ENCODE measurements around the gene MAN2B2. TPM values are rescaled to one million over a fixed set of nuclear protein-coding genes. Genes with fewer than 3 reads are reported as not detected.

Gene MAN2B2
- total RNA-seq (2014; rRNA removed; shearing (Covaris generic)) (11.0 and 13.7 TPM in 2 replicates), total RNA-seq (2022) (19.4 and 20.4 TPM in 2 replicates), Bru-seq, nascent RNA (percentile 50 among the genes with signal in this experiment), BruChase-seq, experiment 1, labeled RNA remaining after a 6-hour chase (percentile 60 among the genes with signal in this experiment), BruChase-seq, experiment 2, labeled RNA remaining after a 2-hour chase (percentile 56 among the genes with signal in this experiment)
- long read RNA-seq, full-length matches to known transcripts: 4 of 37 reads
- long read RNA-seq, partial matches to known transcripts: 32 of 37 reads
- long read RNA-seq, other reads (novel, unspliced or antisense): 1 of 37 reads

DNA sequence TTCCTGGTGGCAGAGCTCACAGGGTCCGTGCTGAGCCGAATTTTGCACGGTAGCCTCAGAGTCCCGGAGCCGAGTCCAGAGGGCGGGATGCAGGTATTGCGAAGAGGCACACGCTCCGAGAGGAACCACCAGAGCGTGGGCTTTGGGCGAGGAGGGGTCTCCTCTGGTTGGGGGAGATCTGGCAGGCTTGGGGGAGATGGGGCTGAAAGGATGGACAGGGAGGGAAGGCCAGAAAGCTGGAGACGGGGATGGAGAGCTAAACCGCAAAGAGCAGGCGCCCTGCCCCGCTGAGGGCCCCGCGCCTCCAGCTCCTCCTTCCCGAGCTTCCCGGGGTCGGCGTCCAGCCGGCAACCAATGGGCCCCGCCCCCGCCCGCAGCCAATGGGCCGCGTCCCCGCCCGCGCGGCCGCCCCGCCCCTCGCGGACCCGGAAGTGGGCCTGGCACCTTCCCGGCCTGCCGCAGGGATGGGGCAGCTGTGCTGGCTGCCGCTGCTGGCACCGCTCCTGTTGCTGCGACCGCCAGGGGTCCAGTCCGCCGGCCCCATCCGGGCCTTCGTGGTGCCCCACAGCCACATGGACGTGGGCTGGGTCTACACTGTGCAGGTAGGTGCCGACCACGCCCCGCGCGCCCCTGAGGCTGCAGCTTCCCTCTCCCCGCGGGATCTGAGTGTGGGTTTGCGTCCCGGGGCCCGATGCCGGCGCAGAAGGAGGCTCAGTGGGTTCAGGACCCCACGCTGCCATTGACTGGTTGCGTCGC is at the start of gene MAN2B2:
Gene MAN2B2 (plus strand): TSS at position 443 of the 756 bp plus-strand sequence. CDS start 22 bp downstream, at position 465.
- peak; percentile 85 for DNase-seq (ENCODE audit: low spot score)
- Histone ChIP-seq H3K4me1 (ENCODE audit: insufficient read depth, low read length, poor library complexity, severe bottlenecking) (peaks cover 9% of the 10 kb centered on the region), H3K9me2 (ENCODE audit: insufficient read depth, low read length) (no peaks in the 10 kb centered on the region), H3K36me3 (ENCODE audit: insufficient read depth, low read length) (peaks cover 27% of the 10 kb centered on the region), H4K20me1 (ENCODE audit: insufficient read depth, low read length) (no peaks in the 10 kb centered on the region), H3K27ac (ENCODE audit: low read depth, low read length, poor library complexity, severe bottlenecking) (no peak within 1 kb of the TSS), H3K9me3 (ENCODE audit: low read length) (no peaks in the 10 kb centered on the region), H3K79me2 (ENCODE audit: insufficient read depth, low read depth, low read length) (no peaks in the 10 kb centered on the region; the same call in 1 of the 2 replicates), H2AFZ (ENCODE audit: low read length) (peak within 1 kb of the TSS; percentile 87), H3K4me2 (ENCODE audit: low read length) (peak within 1 kb of the TSS; percentile 89), H3K4me3 (ENCODE audit: low read depth, low read length, poor library complexity, severe bottlenecking) (peak within 1 kb of the TSS; percentile 89)
- no TSS peak for BruUV-seq (replicated peaks)
- TF ChIP-seq EZH2phosphoT487 (IDR thresholded peaks at IDR 0.05; ENCODE audit: borderline replicate concordance, low read depth, low read length) (no peak), CTCF (conservative IDR thresholded peaks at IDR 0.05; ENCODE audit: low read length) (no peak)
- intact Hi-C loops (cut with micrococcal nuclease; ENCODE audit: unreplicated experiment): no loop called here
- ChIA-PET CTCF (ENCODE audit: unreplicated experiment) (interaction anchor here (0.5 to 1.0 kb wide), 3 partner anchors 17 to 173 kb away, joined by 3 to 5 read pairs (median 3); no protein-coding TSS in a partner anchor), POLR2A (interaction anchor here (0.6 to 1.6 kb wide), 5 partner anchors 17 to 334 kb away, joined by 3 to 7 read pairs (median 5); no protein-coding TSS in a partner anchor)

- no peak for DNase-seq (ENCODE audit: low spot score)
- H3K27ac ChIP-seq (ENCODE audit: low read depth, low read length, poor library complexity, severe bottlenecking): no peak overlapping the region
- no peaks in the 10 kb centered on the region for H3K4me1 ChIP-seq (ENCODE audit: insufficient read depth, low read length, poor library complexity, severe bottlenecking)
- TF ChIP-seq EZH2phosphoT487 (IDR thresholded peaks at IDR 0.05; ENCODE audit: borderline replicate concordance, low read depth, low read length) (no peak), CTCF (conservative IDR thresholded peaks at IDR 0.05; ENCODE audit: low read length) (no peak)
- H3K79me2 ChIP-seq (ENCODE audit: insufficient read depth, low read depth, low read length): no peaks in the 10 kb centered on the region
- ChIA-PET POLR2A (no interaction called here), CTCF (ENCODE audit: unreplicated experiment) (no interaction called here)
- H3K4me3 ChIP-seq (ENCODE audit: low read depth, low read length, poor library complexity, severe bottlenecking): no peak overlapping the region
- no peak overlapping the region for H2AFZ ChIP-seq (ENCODE audit: low read length)
- no TSS peak for BruUV-seq (replicated peaks)
- H4K20me1 ChIP-seq (ENCODE audit: insufficient read depth, low read length): no peaks in the 10 kb centered on the region
- no peaks in the 10 kb centered on the region for H3K9me2 ChIP-seq (ENCODE audit: insufficient read depth, low read length)
- no peak overlapping the region for H3K4me2 ChIP-seq (ENCODE audit: low read length)
- H3K36me3 ChIP-seq (ENCODE audit: insufficient read depth, low read length): no peaks in the 10 kb centered on the region
- intact Hi-C loops (cut with micrococcal nuclease; ENCODE audit: unreplicated experiment): no loop called here
- no peaks in the 10 kb centered on the region for H3K9me3 ChIP-seq (ENCODE audit: low read length)
Observed at GRCh38 chr4:6525474-6525873, 49.5 kb upstream of the MAN2B2 start.
